Jurkat, Clone E6-1 (cell line): ENCODE results near the gene DACH1.

ENCODE experiments used
- DNase-seq: peaks from one replicate; pipeline ENCODE4 v3.0.0-alpha.2; 2011; ENCODE audit warnings: low read depth, low spot score
- H3K4me3 ChIP-seq: 2 replicates; pipeline ENCODE4 v1.5.1; 2011; ENCODE audit warnings: mild to moderate bottlenecking, low read length, control low read depth, moderate library complexity

Gene DACH1

GRCh38 chr13:71481501-71481900 is 385.5 kb downstream of the DACH1 start:
- DNase-seq, result no peak
- no peak overlapping the region for H3K4me3 ChIP-seq

GRCh38 chr13:71481046-71481445 is 386.0 kb downstream of the DACH1 start:
- no peak overlapping the region for H3K4me3 ChIP-seq
- no peak for DNase-seq

DNA sequence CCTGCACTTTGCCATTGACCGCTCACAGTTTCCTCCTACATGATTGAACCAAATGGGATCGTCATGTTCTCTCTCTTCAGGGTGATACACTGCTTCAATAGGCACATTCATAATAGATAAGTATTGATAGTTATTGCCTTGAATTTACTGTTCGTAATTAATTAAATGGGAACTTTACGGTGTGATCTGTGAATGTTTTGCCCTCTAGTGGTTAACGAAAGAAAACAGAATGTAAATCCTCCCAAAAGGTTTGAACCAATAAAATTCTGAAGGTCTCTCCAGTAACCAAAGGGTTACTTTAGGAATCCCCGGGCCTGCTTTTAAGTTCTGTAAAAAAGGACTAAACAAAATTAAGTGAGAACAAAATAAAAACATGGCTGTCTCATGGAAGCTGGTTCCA is 389.3 kb downstream of the DACH1 start:
- no peak overlapping the region for H3K4me3 ChIP-seq
- peak; percentile 7 for DNase-seq

DNA sequence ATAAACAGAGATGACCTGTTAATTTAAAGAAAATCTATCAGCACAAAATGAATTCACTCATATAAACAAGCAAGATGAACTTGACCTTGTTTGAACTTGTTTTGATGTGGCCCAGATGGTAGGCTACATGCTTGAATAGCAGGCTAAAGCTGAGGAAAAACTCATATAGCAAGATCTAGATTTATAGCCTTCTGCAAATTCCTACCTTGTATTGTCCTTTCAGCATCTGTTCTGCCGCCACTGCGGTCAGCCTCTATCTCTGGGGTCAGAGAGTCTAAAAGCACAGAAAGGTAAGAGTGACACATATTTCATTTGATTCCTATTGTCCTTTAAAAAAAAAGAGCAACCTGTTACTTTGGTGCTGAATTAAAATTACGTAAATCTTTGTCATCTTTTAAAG is 392.1 kb downstream of the DACH1 start:
- no peak overlapping the region for H3K4me3 ChIP-seq
- DNase-seq, result no peak

DNA sequence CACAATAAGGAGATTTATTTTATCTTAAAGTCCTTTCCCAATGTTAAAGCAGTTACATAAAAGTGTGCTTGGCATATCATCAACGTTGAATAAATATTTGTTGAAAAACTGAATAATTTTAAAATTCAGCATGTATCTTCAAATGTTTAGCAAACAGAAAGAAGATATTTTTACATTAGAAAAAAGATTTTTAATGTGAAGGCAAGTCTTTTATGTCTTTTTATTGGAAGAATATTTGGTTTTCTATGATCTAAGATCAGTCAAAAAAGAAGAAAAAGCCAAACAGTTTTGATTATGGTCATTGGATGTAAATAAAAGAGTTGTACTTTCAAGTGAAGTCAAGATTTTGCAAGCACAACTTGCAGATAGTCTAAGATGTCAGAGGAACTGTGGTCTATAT is 397.4 kb downstream of the DACH1 start:
- no peak overlapping the region for H3K4me3 ChIP-seq
- DNase-seq, result no peak

DNA sequence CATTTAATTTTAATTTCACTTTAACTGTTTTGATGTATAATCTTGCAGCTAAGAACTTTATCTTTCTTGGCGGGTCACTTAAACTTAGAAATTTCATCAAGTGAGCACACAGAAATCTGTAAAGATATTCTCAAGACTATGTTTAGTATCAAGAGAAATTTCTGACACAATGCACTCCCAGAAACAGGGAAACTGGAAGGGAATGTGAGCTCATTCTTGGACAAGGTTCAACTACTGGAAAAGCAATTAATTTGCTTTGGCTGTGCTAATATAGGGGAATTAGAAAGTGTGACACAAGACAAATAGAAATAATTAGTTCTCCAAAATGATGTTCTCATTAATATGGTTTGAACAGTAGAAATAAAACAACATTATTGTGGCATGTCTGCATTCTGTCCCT is 402.3 kb downstream of the DACH1 start:
- no peak overlapping the region for H3K4me3 ChIP-seq
- DNase-seq, result no peak

DNA sequence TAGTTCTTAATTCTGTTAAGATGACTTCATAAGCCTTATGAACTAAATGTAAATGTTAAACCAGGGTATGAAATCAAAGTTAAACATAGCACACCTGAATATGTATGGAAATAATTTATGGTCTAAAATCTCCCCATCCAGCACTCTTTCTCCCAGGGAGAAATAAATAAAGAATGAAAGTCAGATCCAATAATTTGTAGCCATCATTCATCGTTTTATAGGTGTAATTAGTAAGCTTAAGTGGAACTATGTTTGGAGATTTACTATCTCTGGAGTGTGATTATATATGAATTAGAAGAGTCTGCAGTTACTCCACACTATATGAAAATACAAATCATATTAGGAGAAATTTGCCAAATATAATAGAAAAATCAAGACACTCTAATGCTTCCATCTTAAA is 405.1 kb downstream of the DACH1 start:
- H3K4me3 ChIP-seq, result no peak overlapping the region
- DNase-seq, result no peak

- DNase-seq, result no peak
- no peak overlapping the region for H3K4me3 ChIP-seq
Measured at GRCh38 chr13:71460211-71460610, 406.8 kb downstream of the DACH1 start.

DNA sequence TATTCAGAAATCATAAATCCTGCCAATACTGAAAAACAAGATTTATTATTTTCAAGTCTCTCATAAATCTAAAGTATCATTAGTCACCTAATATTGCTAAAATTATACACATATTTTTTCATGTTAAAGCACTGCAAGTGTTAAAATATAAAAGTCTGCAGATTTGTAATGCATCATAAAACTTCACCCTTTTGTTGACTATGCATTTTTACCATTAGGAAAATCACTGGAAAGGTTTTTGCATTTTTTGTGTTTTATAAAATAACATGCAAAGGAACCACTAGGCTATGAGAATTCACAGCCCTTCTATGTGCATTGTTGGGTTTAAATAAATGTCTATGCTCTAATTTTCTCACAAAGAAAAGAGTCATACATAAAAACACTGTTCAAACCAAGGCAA is 407.3 kb downstream of the DACH1 start:
- H3K4me3 ChIP-seq, result no peak overlapping the region
- DNase-seq, result no peak

GRCh38 chr13:71457645-71458044 is 409.4 kb downstream of the DACH1 start:
- no peak overlapping the region for H3K4me3 ChIP-seq
- DNase-seq, result no peak

- no peak for DNase-seq
- H3K4me3 ChIP-seq, result no peak overlapping the region
Measured at GRCh38 chr13:71456136-71456535, 410.9 kb downstream of the DACH1 start.

- DNase-seq, result no peak
- H3K4me3 ChIP-seq, result no peak overlapping the region
Measured at GRCh38 chr13:71454509-71454908, 412.5 kb downstream of the DACH1 start.

- H3K4me3 ChIP-seq, result no peak overlapping the region
- DNase-seq, result no peak
Measured at GRCh38 chr13:71448080-71448630, 418.8 kb downstream of the DACH1 start.

GRCh38 chr13:71437704-71438103 is 429.3 kb downstream of the DACH1 start:
- no peak overlapping the region for H3K4me3 ChIP-seq

DNA sequence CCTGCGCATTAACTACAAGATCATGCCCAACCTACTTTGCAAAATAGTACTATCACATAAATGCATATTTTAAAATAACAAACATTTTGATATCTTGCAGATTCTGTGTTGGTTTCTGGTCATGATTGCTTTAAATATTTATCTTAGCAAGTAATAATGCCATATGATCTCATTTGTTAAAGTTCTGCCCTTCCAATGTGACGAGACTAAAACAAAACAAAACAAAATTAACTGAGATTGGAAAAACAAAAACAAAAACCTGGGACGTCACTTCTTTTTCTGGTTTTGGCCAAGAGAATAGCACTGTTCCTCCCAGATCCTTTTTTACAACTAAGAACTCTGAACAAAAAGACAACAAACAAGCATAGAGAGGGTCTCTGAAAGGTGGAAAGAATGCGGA is 436.3 kb downstream of the DACH1 start:
- no peak overlapping the region for H3K4me3 ChIP-seq
- no peak for DNase-seq

More at GRCh38 chr13:71437704-71438103, 429.3 kb downstream of the DACH1 start:
- DNase-seq, result no peak

- no peak overlapping the region for H3K4me3 ChIP-seq
Measured at GRCh38 chr13:71417205-71417604, 449.8 kb downstream of the DACH1 start.

GRCh38 chr13:71412231-71412630 is 454.8 kb downstream of the DACH1 start:
- no peak for DNase-seq
- H3K4me3 ChIP-seq, result no peak overlapping the region

More at GRCh38 chr13:71417205-71417604, 449.8 kb downstream of the DACH1 start:
- no peak for DNase-seq

DNA sequence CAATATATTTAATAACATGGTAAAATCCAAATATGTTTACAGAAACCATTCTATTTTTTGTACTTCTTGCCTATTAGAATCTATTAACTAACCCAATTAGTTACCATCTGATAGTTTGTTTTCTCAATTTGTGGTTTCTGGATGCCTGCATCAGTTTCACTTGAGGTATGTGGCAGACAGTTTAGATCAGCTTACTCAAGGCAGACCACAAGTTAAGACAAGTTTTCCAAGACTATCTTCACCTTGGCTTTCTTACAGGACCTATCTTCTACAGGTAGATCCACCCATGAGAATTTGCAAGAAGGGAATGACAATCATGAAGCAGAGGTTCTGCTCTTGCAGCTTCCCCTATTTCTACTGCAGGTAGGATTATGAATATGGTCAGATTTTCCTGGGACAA is 458.6 kb downstream of the DACH1 start:
- no peak for DNase-seq
- H3K4me3 ChIP-seq, result no peak overlapping the region

GRCh38 chr13:71399631-71400215 is 467.3 kb downstream of the DACH1 start:
- no peak overlapping the region for H3K4me3 ChIP-seq
- DNase-seq, result no peak

DNA sequence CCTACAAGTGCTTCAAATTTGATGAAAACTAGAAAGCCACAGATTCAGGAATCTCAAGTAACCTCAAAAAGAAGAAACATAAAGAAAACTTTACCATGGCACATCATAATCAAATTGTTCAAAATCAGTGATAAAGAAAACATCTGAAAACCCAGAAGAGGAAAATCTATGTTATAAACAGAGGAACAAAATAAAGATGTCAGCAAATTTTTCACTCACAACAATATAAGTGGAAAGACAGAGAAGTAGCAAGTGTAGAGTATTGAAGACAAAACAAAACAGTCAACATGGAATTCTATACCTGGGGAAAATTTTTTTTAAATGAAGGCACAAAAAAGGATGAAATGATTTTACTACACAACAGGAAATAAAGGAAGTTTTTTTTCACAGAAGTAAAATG is 470.9 kb downstream of the DACH1 start:
- no peak overlapping the region for H3K4me3 ChIP-seq
- no peak for DNase-seq

GRCh38 chr13:71395053-71395452 is 472.0 kb downstream of the DACH1 start:
- DNase-seq, result no peak
- no peak overlapping the region for H3K4me3 ChIP-seq
